Nephron progenitor cell (in vitro differentiated cells): ENCODE results near the gene RIMS1.

Experiments used
- DNase-seq: peaks from one replicate; pipeline ENCODE4 v3.0.0; 2021
- H3K27ac Mint-ChIP-seq: 2 replicates; pipeline ENCODE4 v1.8.0; 2021; ENCODE audit warnings: mild to moderate bottlenecking, moderate library complexity, mixed read lengths
- H3K27me3 Mint-ChIP-seq: 2 replicates; pipeline ENCODE4 v1.8.0; 2021; ENCODE audit warnings: mild to moderate bottlenecking, low read depth, mixed read lengths; ENCODE audit not compliant: poor library complexity
- H3K36me3 Mint-ChIP-seq: 2 replicates; pipeline ENCODE4 v1.8.0; 2021; ENCODE audit warnings: low read depth, mixed read lengths
- H3K4me1 Mint-ChIP-seq: 2 replicates; pipeline ENCODE4 v1.8.0; 2021; ENCODE audit warnings: mixed read lengths
- H3K4me3 Mint-ChIP-seq: 2 replicates; pipeline ENCODE4 v1.8.0; 2021; ENCODE audit warnings: mild to moderate bottlenecking, moderate library complexity, mixed read lengths
- H3K9me3 Mint-ChIP-seq: 2 replicates; pipeline ENCODE4 v1.8.0; 2021; ENCODE audit warnings: mild to moderate bottlenecking, moderate library complexity, mixed read lengths
- CTCF ChIP-seq: fragments of 200-600 bp; sonication (generic); IDR thresholded peaks from 2 replicates; pipeline ENCODE4 v1.5.0; 2021; ENCODE audit warnings: antibody characterized with exemption

Gene RIMS1

GRCh38 chr6:71933881-71934280 lies 47.5 kb downstream of the RIMS1 start:
- H3K27ac Mint-ChIP-seq: no peak overlapping the region
- peaks cover 17% of the 10 kb centered on the region for H3K9me3 Mint-ChIP-seq
- peaks cover 5% of the 10 kb centered on the region for H3K27me3 Mint-ChIP-seq
- no peak for TF ChIP-seq CTCF
- peaks cover 5% of the 10 kb centered on the region for H3K36me3 Mint-ChIP-seq
- no peak overlapping the region for H3K4me3 Mint-ChIP-seq
- no peak for DNase-seq
- no peaks in the 10 kb centered on the region for H3K4me1 Mint-ChIP-seq

DNA sequence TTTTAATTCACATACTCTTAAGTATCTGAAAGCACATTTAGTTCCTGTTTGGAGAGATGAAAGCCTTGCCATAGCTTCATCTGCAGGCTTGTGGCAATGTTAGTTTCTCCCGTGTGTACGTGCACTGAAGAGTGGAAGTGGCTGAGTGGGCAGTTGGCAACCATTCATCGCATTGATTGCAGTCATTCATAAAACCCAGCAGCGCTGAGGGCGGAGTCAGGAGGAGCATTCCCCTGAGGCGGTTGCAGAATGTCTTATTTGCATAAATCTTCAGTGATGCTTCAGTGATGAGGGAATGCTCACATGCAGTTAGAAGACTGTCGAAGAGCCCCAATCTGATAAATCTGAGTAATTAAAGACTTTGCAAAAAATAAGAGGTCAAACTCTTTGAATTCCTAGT lies 79.1 kb downstream of the RIMS1 start:
- Mint-ChIP-seq H3K27me3 (no peaks in the 10 kb centered on the region), H3K9me3 (no peaks in the 10 kb centered on the region), H3K4me1 (no peaks in the 10 kb centered on the region), H3K27ac (no peak overlapping the region), H3K4me3 (no peak overlapping the region), H3K36me3 (no peaks in the 10 kb centered on the region)
- peak; percentile 17 for DNase-seq
- TF ChIP-seq CTCF: no peak

DNA sequence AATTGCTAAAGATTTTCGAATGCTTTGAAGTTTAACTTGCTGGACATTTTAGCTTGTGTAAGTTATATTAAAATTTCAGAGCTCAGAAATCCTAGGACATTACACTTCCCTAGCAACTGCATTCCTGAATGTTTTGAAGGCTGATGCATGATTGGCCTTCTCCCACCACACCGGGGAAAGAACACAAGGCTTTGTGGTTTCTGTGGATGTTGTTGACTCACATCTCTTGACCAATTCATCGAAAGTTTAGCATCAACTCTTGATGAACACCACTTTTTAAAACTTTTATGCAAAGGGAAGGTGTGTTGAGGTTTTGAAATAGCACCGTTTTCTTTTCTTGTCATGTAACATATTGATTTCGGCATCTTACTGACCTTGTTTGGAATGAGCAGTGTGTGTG lies 81.1 kb downstream of the RIMS1 start:
- Mint-ChIP-seq H3K27me3 (no peaks in the 10 kb centered on the region), H3K27ac (no peak overlapping the region), H3K4me1 (no peaks in the 10 kb centered on the region), H3K9me3 (peaks cover 3% of the 10 kb centered on the region), H3K4me3 (no peak overlapping the region), H3K36me3 (no peaks in the 10 kb centered on the region)
- no peak for TF ChIP-seq CTCF
- DNase-seq: no peak

DNA sequence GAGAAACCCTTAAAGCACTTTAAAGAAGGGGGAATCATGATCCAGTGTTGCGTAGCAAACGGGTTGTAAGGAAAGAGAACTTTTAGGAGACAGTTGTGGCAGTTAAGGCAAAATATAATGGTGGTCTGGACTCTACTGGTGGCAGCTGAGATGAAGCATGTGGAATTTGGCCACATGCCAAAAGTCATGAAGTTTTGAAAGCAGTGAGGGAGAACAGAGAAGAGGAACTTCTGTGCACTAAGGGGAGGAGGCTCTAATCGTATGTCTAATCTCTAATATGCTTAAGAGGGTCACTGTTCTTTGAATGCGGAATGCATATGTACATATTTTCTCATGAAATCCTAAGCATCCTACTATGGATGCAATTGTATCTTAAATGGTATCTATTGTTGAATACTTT lies 91.5 kb downstream of the RIMS1 start:
- H3K27ac Mint-ChIP-seq: no peak overlapping the region
- no peak for TF ChIP-seq CTCF
- DNase-seq: no peak
- H3K27me3 Mint-ChIP-seq: no peaks in the 10 kb centered on the region
- H3K4me3 Mint-ChIP-seq: no peak overlapping the region
- no peaks in the 10 kb centered on the region for H3K4me1 Mint-ChIP-seq
- no peaks in the 10 kb centered on the region for H3K36me3 Mint-ChIP-seq
- H3K9me3 Mint-ChIP-seq: no peaks in the 10 kb centered on the region

DNA sequence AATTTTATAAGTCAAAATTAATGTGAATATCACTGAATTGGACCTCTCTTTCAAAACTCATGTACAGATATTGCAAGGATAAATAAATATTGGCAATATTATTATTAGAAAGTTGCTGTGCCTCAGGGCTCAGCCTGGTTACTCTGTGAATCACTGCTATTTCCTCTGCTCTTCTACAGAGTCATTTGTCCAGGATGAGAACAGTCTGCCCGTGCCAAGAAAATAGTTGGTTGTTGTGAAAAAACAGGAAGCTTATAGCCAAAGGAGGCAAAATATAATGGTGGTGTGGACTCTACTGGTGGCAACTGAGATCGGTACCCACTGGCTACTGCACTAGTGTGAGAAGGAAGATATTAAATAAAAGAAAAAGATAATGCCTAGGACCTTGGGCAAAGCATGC lies 93.6 kb downstream of the RIMS1 start:
- Mint-ChIP-seq H3K27me3 (no peaks in the 10 kb centered on the region), H3K4me3 (no peak overlapping the region), H3K36me3 (no peaks in the 10 kb centered on the region), H3K9me3 (no peaks in the 10 kb centered on the region), H3K27ac (no peak overlapping the region), H3K4me1 (no peaks in the 10 kb centered on the region)
- DNase-seq: no peak
- no peak for TF ChIP-seq CTCF

GRCh38 chr6:71982389-71982788 lies 96.0 kb downstream of the RIMS1 start:
- no peak for DNase-seq
- TF ChIP-seq CTCF: no peak
- peak overlapping the region; percentile 35 for H3K27ac Mint-ChIP-seq
- no peaks in the 10 kb centered on the region for H3K36me3 Mint-ChIP-seq
- no peaks in the 10 kb centered on the region for H3K9me3 Mint-ChIP-seq
- no peaks in the 10 kb centered on the region for H3K4me1 Mint-ChIP-seq
- H3K27me3 Mint-ChIP-seq: no peaks in the 10 kb centered on the region
- H3K4me3 Mint-ChIP-seq: no peak overlapping the region
